ENCODE data around the gene BATF3.

BATF3 gene

GRCh38 chr1:212671342-212672031, 28.2 kb downstream of the BATF3 start:
- Histone ChIP-seq H3K27ac (replicated peaks; ENCODE audit: low read length) (no peak overlapping the region), H3K4me3 (ENCODE audit: low read length in 2 of 2) (no peak overlapping the region), H3K23ac (ENCODE audit: low read depth, low read length, poor library complexity) (no peak overlapping the region), H2BK120ac (ENCODE audit: low read depth, low read length) (no peak overlapping the region), H3K4me2 (ENCODE audit: insufficient read depth, low read length, poor library complexity, severe bottlenecking) (no peak overlapping the region), H3K79me1 (ENCODE audit: low read depth, low read length) (no peaks in the 10 kb centered on the region), H2BK15ac (ENCODE audit: low read length) (no peak overlapping the region), H2BK5ac (ENCODE audit: low read length) (no peak overlapping the region), H3K36me3 (replicated peaks in 1 of 2; ENCODE audit: control insufficient read depth in 2 of 2, insufficient read depth in 2 of 2, low read length in 2 of 2) (no peaks in the 10 kb centered on the region), H4K8ac (ENCODE audit: low read depth, low read length) (no peak overlapping the region), H2AK5ac (ENCODE audit: low read depth, low read length) (peak overlapping the region; percentile 25), H4K91ac (ENCODE audit: low read depth, low read length, poor library complexity) (no peak overlapping the region), H2BK12ac (ENCODE audit: low read length) (no peak overlapping the region), H3K4me1 (ENCODE audit: control insufficient read depth in 2 of 2, insufficient read depth in 1 of 2, low read depth in 1 of 2, low read length in 2 of 2) (peaks cover 9 to 26% of the 10 kb centered on the region in 2 donors), H2AFZ (ENCODE audit: low read length) (no peak overlapping the region), H3K9ac (ENCODE audit: low read depth, low read length, poor library complexity) (no peak overlapping the region), H3K4ac (ENCODE audit: low read length) (no peak overlapping the region), H3K14ac (ENCODE audit: low read length) (no peak overlapping the region), H3K27me3 (ENCODE audit: control insufficient read depth in 3 of 3, insufficient read depth in 3 of 3, low read depth in 1 of 3, low read length in 3 of 3) (no peaks in the 10 kb centered on the region), H3K9me3 (replicated peaks in 1 of 2; ENCODE audit: control insufficient read depth in 2 of 2, insufficient read depth in 1 of 2, low read depth in 1 of 2, low read length in 2 of 2) (no peaks in the 10 kb centered on the region), H3K18ac (ENCODE audit: low read length) (no peak overlapping the region)
- no peak for DNase-seq (ENCODE audit: low spot score)
- WGBS, 2 donors (ENCODE audit: extremely low coverage in 2 of 2, insufficient read length in 2 of 2, insufficient replicate concordance in 1 of 2), result no CpG with 5 or more reads among the region's 12 CpGs

- Histone ChIP-seq H3K79me1 (ENCODE audit: low read depth, low read length) (no peaks in the 10 kb centered on the region), H2BK15ac (ENCODE audit: low read length) (no peak overlapping the region), H3K9ac (ENCODE audit: low read depth, low read length, poor library complexity) (no peak overlapping the region), H2BK5ac (ENCODE audit: low read length) (no peak overlapping the region), H3K14ac (ENCODE audit: low read length) (no peak overlapping the region), H4K8ac (ENCODE audit: low read depth, low read length) (no peak overlapping the region), H3K4ac (ENCODE audit: low read length) (no peak overlapping the region), H3K27me3 (ENCODE audit: control insufficient read depth in 3 of 3, insufficient read depth in 3 of 3, low read depth in 1 of 3, low read length in 3 of 3) (peaks cover 0 to 2% (median 0%) of the 10 kb centered on the region in 3 experiments), H3K4me3 (ENCODE audit: low read length in 2 of 2) (no peak overlapping the region), H3K9me3 (replicated peaks in 1 of 2; ENCODE audit: control insufficient read depth in 2 of 2, insufficient read depth in 1 of 2, low read depth in 1 of 2, low read length in 2 of 2) (no peaks in the 10 kb centered on the region), H2BK12ac (ENCODE audit: low read length) (no peak overlapping the region), H3K27ac (replicated peaks; ENCODE audit: low read length) (no peak overlapping the region), H2AK5ac (ENCODE audit: low read depth, low read length) (no peak overlapping the region), H2BK120ac (ENCODE audit: low read depth, low read length) (no peak overlapping the region), H3K23ac (ENCODE audit: low read depth, low read length, poor library complexity) (no peak overlapping the region), H3K18ac (ENCODE audit: low read length) (no peak overlapping the region), H3K4me1 (ENCODE audit: control insufficient read depth in 2 of 2, insufficient read depth in 1 of 2, low read depth in 1 of 2, low read length in 2 of 2) (peaks cover 9 to 31% of the 10 kb centered on the region in 2 donors), H3K36me3 (replicated peaks in 1 of 2; ENCODE audit: control insufficient read depth in 2 of 2, insufficient read depth in 2 of 2, low read length in 2 of 2) (no peaks in the 10 kb centered on the region), H4K91ac (ENCODE audit: low read depth, low read length, poor library complexity) (no peak overlapping the region), H2AFZ (ENCODE audit: low read length) (no peak overlapping the region), H3K4me2 (ENCODE audit: insufficient read depth, low read length, poor library complexity, severe bottlenecking) (no peak overlapping the region)
- DNase-seq (ENCODE audit: low spot score), result no peak
Observed at GRCh38 chr1:212670882-212671281, 28.8 kb downstream of the BATF3 start.

DNA sequence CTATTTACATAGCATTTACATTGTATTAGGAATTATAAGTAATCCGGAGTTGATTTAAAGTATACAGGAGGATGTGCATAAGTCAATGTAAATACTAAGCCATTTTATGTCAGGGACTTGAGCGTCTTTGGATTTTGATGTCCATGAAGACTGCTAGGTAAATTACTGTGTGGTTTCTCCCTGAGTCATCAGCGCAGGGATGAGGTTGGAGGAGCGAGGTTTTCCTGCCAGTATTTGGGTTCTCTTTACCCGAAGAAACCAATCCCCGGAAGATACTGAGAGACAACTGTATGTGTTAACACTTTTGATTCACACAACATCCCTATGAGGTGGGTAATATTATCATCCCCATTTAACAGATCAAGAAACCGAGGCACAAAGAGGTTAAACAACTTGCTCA, 29.3 kb downstream of the BATF3 start:
- Histone ChIP-seq H2AFZ (ENCODE audit: low read length) (no peak overlapping the region), H2BK15ac (ENCODE audit: low read length) (no peak overlapping the region), H3K23ac (ENCODE audit: low read depth, low read length, poor library complexity) (no peak overlapping the region), H3K4me1 (ENCODE audit: control insufficient read depth in 2 of 2, insufficient read depth in 1 of 2, low read depth in 1 of 2, low read length in 2 of 2) (peaks cover 9 to 31% of the 10 kb centered on the region in 2 donors), H3K4me3 (ENCODE audit: low read length in 2 of 2) (no peak overlapping the region), H3K14ac (ENCODE audit: low read length) (no peak overlapping the region), H3K27ac (replicated peaks; ENCODE audit: low read length) (no peak overlapping the region), H3K36me3 (replicated peaks in 1 of 2; ENCODE audit: control insufficient read depth in 2 of 2, insufficient read depth in 2 of 2, low read length in 2 of 2) (no peaks in the 10 kb centered on the region), H3K27me3 (ENCODE audit: control insufficient read depth in 3 of 3, insufficient read depth in 3 of 3, low read depth in 1 of 3, low read length in 3 of 3) (peaks cover 0 to 2% (median 0%) of the 10 kb centered on the region in 3 experiments), H3K4ac (ENCODE audit: low read length) (no peak overlapping the region), H2BK12ac (ENCODE audit: low read length) (no peak overlapping the region), H4K8ac (ENCODE audit: low read depth, low read length) (no peak overlapping the region), H3K9ac (ENCODE audit: low read depth, low read length, poor library complexity) (no peak overlapping the region), H3K9me3 (replicated peaks in 1 of 2; ENCODE audit: control insufficient read depth in 2 of 2, insufficient read depth in 1 of 2, low read depth in 1 of 2, low read length in 2 of 2) (no peaks in the 10 kb centered on the region), H2AK5ac (ENCODE audit: low read depth, low read length) (no peak overlapping the region), H2BK120ac (ENCODE audit: low read depth, low read length) (no peak overlapping the region), H3K79me1 (ENCODE audit: low read depth, low read length) (no peaks in the 10 kb centered on the region), H2BK5ac (ENCODE audit: low read length) (no peak overlapping the region), H3K18ac (ENCODE audit: low read length) (no peak overlapping the region), H3K4me2 (ENCODE audit: insufficient read depth, low read length, poor library complexity, severe bottlenecking) (no peak overlapping the region), H4K91ac (ENCODE audit: low read depth, low read length, poor library complexity) (no peak overlapping the region)
- no CpG with 5 or more reads among the region's 7 CpGs for WGBS, 2 donors (ENCODE audit: extremely low coverage in 2 of 2, insufficient read length in 2 of 2, insufficient replicate concordance in 1 of 2)
- no peak for DNase-seq (ENCODE audit: low spot score)

DNA sequence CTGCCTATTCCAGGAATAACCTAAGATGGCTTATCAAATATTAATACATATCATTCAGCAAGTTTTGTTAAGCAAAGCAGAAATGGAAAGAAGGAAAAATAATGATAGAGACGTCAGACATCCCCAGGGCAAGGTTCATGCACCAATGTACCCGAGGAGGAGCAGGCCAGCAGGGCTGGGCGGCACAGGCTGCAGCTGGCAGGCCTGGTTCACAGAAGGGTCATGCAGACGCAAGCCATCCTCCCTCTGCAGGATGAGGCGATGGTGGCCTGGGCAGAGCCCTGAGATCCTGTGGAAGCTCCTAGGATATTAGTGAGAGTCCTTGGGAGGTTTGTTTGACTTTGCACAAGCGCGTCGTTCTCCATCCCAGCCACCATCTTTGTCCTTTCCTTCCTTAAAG, 30.0 kb downstream of the BATF3 start:
- H3K9me3 ChIP-seq (replicated peaks in 1 of 2; ENCODE audit: control insufficient read depth in 2 of 2, insufficient read depth in 1 of 2, low read depth in 1 of 2, low read length in 2 of 2), result no peaks in the 10 kb centered on the region
- DNase-seq (ENCODE audit: low spot score), result no peak
- no peak overlapping the region for H3K27ac ChIP-seq (replicated peaks; ENCODE audit: low read length)

More for the DNA sequence above, 30.0 kb downstream of the BATF3 start:
- no peak overlapping the region for H3K23ac ChIP-seq (ENCODE audit: low read depth, low read length, poor library complexity)
- no peaks in the 10 kb centered on the region for H3K79me1 ChIP-seq (ENCODE audit: low read depth, low read length)
- H4K91ac ChIP-seq (ENCODE audit: low read depth, low read length, poor library complexity), result no peak overlapping the region
- H2BK120ac ChIP-seq (ENCODE audit: low read depth, low read length), result no peak overlapping the region
- no peak overlapping the region for H2BK12ac ChIP-seq (ENCODE audit: low read length)
- H2BK5ac ChIP-seq (ENCODE audit: low read length), result no peak overlapping the region
- H2BK15ac ChIP-seq (ENCODE audit: low read length), result no peak overlapping the region
- WGBS, 2 donors (ENCODE audit: extremely low coverage in 2 of 2, insufficient read length in 2 of 2, insufficient replicate concordance in 1 of 2), result no CpG with 5 or more reads among the region's 8 CpGs
- H2AK5ac ChIP-seq (ENCODE audit: low read depth, low read length), result no peak overlapping the region
- H3K9ac ChIP-seq (ENCODE audit: low read depth, low read length, poor library complexity), result no peak overlapping the region
- H3K36me3 ChIP-seq (replicated peaks in 1 of 2; ENCODE audit: control insufficient read depth in 2 of 2, insufficient read depth in 2 of 2, low read length in 2 of 2), result no peaks in the 10 kb centered on the region
- H3K18ac ChIP-seq (ENCODE audit: low read length), result no peak overlapping the region
- peaks cover 0 to 2% (median 0%) of the 10 kb centered on the region in 3 experiments for H3K27me3 ChIP-seq (ENCODE audit: control insufficient read depth in 3 of 3, insufficient read depth in 3 of 3, low read depth in 1 of 3, low read length in 3 of 3)
- H3K4ac ChIP-seq (ENCODE audit: low read length), result no peak overlapping the region
- H2AFZ ChIP-seq (ENCODE audit: low read length), result no peak overlapping the region
- H3K4me3 ChIP-seq (ENCODE audit: low read length in 2 of 2), result no peak overlapping the region
- no peak overlapping the region for H4K8ac ChIP-seq (ENCODE audit: low read depth, low read length)
- no peak overlapping the region for H3K14ac ChIP-seq (ENCODE audit: low read length)
- peaks cover 9 to 32% of the 10 kb centered on the region in 2 donors for H3K4me1 ChIP-seq (ENCODE audit: control insufficient read depth in 2 of 2, insufficient read depth in 1 of 2, low read depth in 1 of 2, low read length in 2 of 2)
- H3K4me2 ChIP-seq (ENCODE audit: insufficient read depth, low read length, poor library complexity, severe bottlenecking), result no peak overlapping the region
